Thyroid gland (tissue), 4 donors: ENCODE data around the gene PGAP3.

Experiments
- CTCF ChIP-seq, 6 experiments: fragments of 200-600 bp in 3 of 6; fragments of 450-650 bp in 3 of 6; sonication (generic) in 3 of 6; IDR thresholded peaks; one replicate each; pipeline ENCODE4 v1.5.1; 2016 to 2019; ENCODE audit warnings: antibody characterized with exemption in 6 of 6, mild to moderate bottlenecking in 2 of 6, inconsistent platforms in 1 of 6, moderate library complexity in 1 of 6
- POLR2A ChIP-seq, 2 donors: fragments of 450-650 bp; IDR thresholded peaks; one replicate each; pipeline ENCODE4 v1.6.1; 2017; ENCODE audit warnings: antibody characterized with exemption in 2 of 2, mild to moderate bottlenecking in 2 of 2, moderate library complexity in 1 of 2

- TF ChIP-seq CTCF (IDR thresholded peaks at IDR 0.05) = no peak
- TF ChIP-seq POLR2A (IDR thresholded peaks at IDR 0.05) = no peak
These were observed 29.2 kb upstream of the PGAP3 start for GRCh38 chr17:39716879-39717536.
